ENCODE data around the gene CD44.
A peak's percentile ranks its signal among the peaks of the same experiment; 100 is the strongest.

The CD44 gene

DNA sequence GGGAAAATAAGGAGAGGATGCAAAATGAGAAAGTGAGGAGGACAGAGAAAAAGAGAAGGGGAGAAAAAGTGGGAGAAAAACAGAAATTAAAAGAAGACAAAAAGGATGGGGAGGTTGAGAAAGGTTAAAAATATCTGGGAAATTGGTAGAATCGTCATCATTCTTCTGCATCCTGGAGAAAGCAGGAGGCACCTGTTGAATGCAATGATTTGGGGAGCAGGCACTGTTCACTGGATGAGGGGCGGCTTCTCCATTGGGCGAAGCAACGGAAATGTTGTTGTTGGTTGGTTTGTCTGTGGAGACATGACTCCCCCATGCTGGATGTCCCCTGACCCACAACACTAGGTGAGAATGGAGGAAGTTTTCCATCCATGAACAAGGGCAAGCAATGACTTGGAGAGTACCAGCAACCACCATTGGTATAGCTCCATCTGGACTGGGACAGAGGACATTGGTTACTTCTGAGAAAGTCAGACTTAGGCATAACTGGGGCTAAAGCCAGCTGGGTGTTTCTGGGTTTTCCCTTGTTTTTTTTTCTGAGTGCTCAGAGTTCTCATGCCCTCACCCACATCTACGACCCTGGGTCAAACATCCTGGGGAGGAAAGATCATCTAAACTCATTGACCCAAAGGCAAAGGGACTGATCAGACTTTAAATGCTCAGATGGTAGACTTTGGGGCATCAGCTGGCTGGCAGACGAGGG lies 11.9 kb upstream of the CD44 start:
- WGBS, 2 experiments (ENCODE audit: insufficient coverage in 2 of 2): 88 to 98% methylated on average over 2 to 4 of the region's 6 CpGs
- Histone ChIP-seq H3K9me3 (ENCODE audit: control insufficient read depth, low read length) (no peaks in the 10 kb centered on the region), H3K36me3 (ENCODE audit: control insufficient read depth, insufficient read depth, low read length) (no peaks in the 10 kb centered on the region), H3K4me3 (ENCODE audit: extremely low read depth, insufficient read depth, low read length, poor library complexity, severe bottlenecking) (no peak overlapping the region), H3K27ac (ENCODE audit: low read depth, low read length, severe bottlenecking) (no peak overlapping the region), H3K4me1 (ENCODE audit: control insufficient read depth, insufficient read depth, low read length, poor library complexity, severe bottlenecking) (no peaks in the 10 kb centered on the region)

DNA sequence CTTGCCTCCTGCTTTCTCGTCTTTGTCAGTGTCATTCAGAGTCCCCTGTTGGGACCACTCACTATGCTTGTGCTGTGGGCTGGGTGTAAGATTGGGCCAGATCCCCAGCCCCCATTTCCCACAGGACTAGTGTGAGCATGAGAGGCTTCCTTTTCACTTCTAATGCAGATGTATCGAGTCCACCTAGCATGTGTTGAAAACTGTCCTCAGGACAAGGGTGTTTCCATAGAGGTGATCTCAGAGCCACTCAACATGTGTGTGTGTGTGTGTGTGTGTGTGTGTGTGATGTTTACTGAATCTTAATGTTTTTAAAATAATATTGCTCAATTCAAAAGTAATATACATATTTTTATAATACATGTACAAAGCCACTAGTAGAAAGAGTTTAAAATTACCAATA lies 11.4 kb upstream of the CD44 start:
- WGBS, 2 experiments (ENCODE audit: insufficient coverage in 2 of 2): 100% methylated on average over 1 to 2 of the region's 2 CpGs
- no peak overlapping the region for H3K4me3 ChIP-seq (ENCODE audit: extremely low read depth, insufficient read depth, low read length, poor library complexity, severe bottlenecking)

DNA sequence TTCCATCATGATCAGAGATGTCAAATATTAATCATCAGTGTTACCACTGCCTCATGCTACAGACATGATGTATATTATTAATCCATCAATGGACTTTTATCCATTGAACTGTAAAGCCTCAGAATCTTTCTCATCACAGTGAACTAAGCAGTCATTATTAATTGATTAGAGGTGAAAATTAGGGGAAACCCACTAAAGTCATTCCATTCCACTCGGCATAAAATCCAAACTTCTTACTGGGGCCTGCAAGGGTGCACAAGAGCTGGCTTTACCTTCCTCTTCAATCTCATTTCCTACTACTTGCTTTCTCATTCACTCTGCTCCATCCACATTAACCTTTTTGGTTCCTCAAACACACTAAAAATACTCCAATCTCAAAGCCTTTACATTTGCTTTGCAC lies 7.9 kb upstream of the CD44 start:
- WGBS, 2 experiments (ENCODE audit: insufficient coverage in 2 of 2): 100% methylated on average over 1 of the region's 1 CpG
- H3K36me3 ChIP-seq (ENCODE audit: control insufficient read depth, insufficient read depth, low read length): no peaks in the 10 kb centered on the region

More for the DNA sequence above, 11.4 kb upstream of the CD44 start:
- Histone ChIP-seq H3K36me3 (ENCODE audit: control insufficient read depth, insufficient read depth, low read length) (no peaks in the 10 kb centered on the region), H3K9me3 (ENCODE audit: control insufficient read depth, low read length) (no peaks in the 10 kb centered on the region), H3K4me1 (ENCODE audit: control insufficient read depth, insufficient read depth, low read length, poor library complexity, severe bottlenecking) (no peaks in the 10 kb centered on the region), H3K27ac (ENCODE audit: low read depth, low read length, severe bottlenecking) (no peak overlapping the region)

DNA sequence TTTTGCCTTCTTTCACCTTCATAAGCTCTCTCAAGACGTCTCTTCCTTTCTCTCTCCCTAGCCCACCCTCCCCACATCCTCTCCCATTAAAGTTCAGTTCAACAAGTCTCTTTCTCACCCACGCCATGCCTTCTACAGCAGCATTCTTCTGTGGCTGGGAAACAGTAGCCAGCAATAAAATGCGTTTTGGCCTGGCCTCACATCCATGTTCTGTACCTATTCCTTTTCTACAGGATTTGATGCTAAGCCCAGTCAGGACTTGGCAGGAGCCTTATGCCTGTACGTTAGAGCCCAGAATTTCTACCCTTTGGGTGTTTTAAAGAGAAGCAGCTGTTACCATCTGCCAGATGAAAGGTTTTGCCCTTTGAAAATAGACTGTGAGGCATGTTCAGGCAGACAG lies 7.1 kb upstream of the CD44 start:
- Histone ChIP-seq H3K36me3 (ENCODE audit: control insufficient read depth, insufficient read depth, low read length) (no peaks in the 10 kb centered on the region), H3K27ac (ENCODE audit: low read depth, low read length, severe bottlenecking) (no peak overlapping the region), H3K9me3 (ENCODE audit: control insufficient read depth, low read length) (no peaks in the 10 kb centered on the region), H3K4me3 (ENCODE audit: extremely low read depth, insufficient read depth, low read length, poor library complexity, severe bottlenecking) (no peak overlapping the region), H3K4me1 (ENCODE audit: control insufficient read depth, insufficient read depth, low read length, poor library complexity, severe bottlenecking) (no peaks in the 10 kb centered on the region)
- WGBS, 2 experiments (ENCODE audit: insufficient coverage in 2 of 2): 78 to 94% methylated on average over 3 to 4 of the region's 4 CpGs

More for the DNA sequence above, 7.9 kb upstream of the CD44 start:
- Histone ChIP-seq H3K27ac (ENCODE audit: low read depth, low read length, severe bottlenecking) (no peak overlapping the region), H3K9me3 (ENCODE audit: control insufficient read depth, low read length) (no peaks in the 10 kb centered on the region), H3K4me3 (ENCODE audit: extremely low read depth, insufficient read depth, low read length, poor library complexity, severe bottlenecking) (no peak overlapping the region), H3K4me1 (ENCODE audit: control insufficient read depth, insufficient read depth, low read length, poor library complexity, severe bottlenecking) (no peaks in the 10 kb centered on the region)

DNA sequence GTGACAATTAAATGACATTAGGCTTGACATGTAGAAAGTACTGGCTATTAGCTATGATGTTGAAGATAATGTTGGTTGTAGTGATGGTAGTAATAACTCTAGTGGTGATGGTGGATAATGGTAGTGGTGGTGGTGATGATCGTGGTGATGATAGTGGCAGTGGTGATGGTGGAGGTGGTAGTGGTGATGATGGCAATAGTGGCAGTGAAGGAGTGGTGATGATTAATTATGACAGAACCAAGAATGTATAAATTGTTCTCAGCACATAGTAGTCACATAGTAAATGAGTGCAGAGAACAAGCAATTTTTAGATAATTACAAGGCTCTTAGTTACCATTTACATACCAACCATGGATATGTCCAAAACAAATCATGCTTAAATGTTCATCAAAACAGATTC lies 5.3 kb upstream of the CD44 start:
- Histone ChIP-seq H3K36me3 (ENCODE audit: control insufficient read depth, insufficient read depth, low read length) (no peaks in the 10 kb centered on the region), H3K4me3 (ENCODE audit: extremely low read depth, insufficient read depth, low read length, poor library complexity, severe bottlenecking) (no peak overlapping the region), H3K9me3 (ENCODE audit: control insufficient read depth, low read length) (no peaks in the 10 kb centered on the region), H3K27ac (ENCODE audit: low read depth, low read length, severe bottlenecking) (no peak overlapping the region), H3K4me1 (ENCODE audit: control insufficient read depth, insufficient read depth, low read length, poor library complexity, severe bottlenecking) (no peaks in the 10 kb centered on the region)
- 100% methylated on average over 1 of the region's 1 CpG for WGBS, 2 experiments (ENCODE audit: insufficient coverage in 2 of 2)

DNA sequence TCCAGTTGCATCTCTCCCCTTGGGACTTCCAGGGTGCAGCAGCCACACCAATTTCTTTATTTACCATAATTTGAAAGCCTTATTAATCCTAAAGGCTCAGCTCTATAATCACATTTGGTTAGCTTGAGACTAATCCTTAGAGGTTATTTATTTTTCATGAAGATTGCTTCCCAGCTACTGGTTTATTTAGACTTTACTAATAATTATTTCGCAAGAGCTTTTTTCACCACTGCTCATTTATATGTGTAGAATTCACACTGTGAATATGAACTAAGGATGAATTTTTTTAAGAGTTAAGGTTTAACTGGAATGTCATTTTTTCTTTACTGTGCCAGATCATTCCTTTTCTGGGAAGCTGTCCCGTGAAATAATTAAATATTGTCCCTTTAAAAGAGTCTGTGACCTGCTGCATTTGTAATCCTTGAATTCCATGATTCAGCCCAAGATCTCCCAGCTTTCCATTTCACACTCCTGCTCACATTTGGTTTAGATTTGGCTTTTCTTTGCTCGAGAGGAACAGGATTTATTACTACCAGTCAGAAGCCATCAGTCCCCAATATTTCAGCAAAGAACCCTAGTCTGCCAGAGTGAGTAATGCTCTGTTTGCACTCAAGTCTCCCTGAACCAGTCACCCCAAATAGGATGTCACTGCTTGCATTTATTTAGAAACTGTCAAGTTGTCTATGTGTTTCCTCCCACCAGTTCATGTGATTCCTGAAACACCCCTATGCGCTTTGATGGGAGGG lies 4.4 kb upstream of the CD44 start:
- Histone ChIP-seq H3K4me3 (ENCODE audit: extremely low read depth, insufficient read depth, low read length, poor library complexity, severe bottlenecking) (no peak overlapping the region), H3K9me3 (ENCODE audit: control insufficient read depth, low read length) (no peaks in the 10 kb centered on the region), H3K27ac (ENCODE audit: low read depth, low read length, severe bottlenecking) (no peak overlapping the region), H3K4me1 (ENCODE audit: control insufficient read depth, insufficient read depth, low read length, poor library complexity, severe bottlenecking) (no peaks in the 10 kb centered on the region), H3K36me3 (ENCODE audit: control insufficient read depth, insufficient read depth, low read length) (no peaks in the 10 kb centered on the region)
- WGBS, 2 experiments (ENCODE audit: insufficient coverage in 2 of 2): 90 to 100% methylated on average over 1 to 2 of the region's 4 CpGs

DNA sequence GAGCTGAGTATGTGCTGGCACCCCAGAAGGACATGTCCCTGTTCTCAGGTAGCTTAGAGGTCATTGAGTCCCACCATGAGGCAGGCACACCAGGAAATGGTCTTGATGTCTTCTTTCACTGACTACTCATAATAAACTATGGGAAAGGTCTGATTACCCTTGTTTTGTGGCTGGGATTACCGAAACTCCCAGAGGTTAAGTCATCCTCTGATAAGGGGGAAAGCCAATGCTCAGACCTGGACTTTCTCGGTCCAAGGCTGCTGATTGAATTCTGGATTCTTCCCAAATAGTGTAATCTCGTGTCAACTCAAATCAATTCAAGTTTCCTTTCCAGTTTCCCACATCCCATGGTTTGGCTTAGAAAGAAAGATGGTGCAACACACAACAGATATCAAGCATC lies 3.7 kb upstream of the CD44 start:
- no peaks in the 10 kb centered on the region for H3K36me3 ChIP-seq (ENCODE audit: control insufficient read depth, insufficient read depth, low read length)
- no peak overlapping the region for H3K27ac ChIP-seq (ENCODE audit: low read depth, low read length, severe bottlenecking)
- H3K9me3 ChIP-seq (ENCODE audit: control insufficient read depth, low read length): no peaks in the 10 kb centered on the region
- 92 to 100% methylated on average over 1 to 2 of the region's 3 CpGs for WGBS, 2 experiments (ENCODE audit: insufficient coverage in 2 of 2)
- no peaks in the 10 kb centered on the region for H3K4me1 ChIP-seq (ENCODE audit: control insufficient read depth, insufficient read depth, low read length, poor library complexity, severe bottlenecking)
- no peak overlapping the region for H3K4me3 ChIP-seq (ENCODE audit: extremely low read depth, insufficient read depth, low read length, poor library complexity, severe bottlenecking)

DNA sequence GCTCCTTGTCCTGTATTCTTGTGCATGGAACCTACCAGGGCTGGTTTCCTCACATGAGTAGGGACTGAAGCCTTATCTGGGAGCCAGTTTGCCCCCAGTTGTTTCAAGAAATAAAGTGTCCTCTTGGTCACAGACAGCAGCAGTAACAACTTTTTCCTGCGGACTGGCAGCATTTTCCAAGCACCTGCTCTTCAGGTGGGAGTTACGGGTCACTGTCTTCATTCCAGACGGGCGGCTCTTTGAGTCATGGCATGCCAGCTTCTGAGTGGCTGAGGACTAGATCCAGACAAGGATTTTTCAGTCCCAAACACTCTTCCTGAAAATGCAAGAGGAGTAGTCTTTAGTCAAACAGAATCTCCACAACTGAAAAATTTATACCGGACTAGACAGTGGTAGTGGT lies 2.7 kb upstream of the CD44 start:
- WGBS, 2 experiments (ENCODE audit: insufficient coverage in 2 of 2): 92 to 93% methylated on average over 4 of the region's 5 CpGs
- Histone ChIP-seq H3K36me3 (ENCODE audit: control insufficient read depth, insufficient read depth, low read length) (no peaks in the 10 kb centered on the region), H3K4me3 (ENCODE audit: extremely low read depth, insufficient read depth, low read length, poor library complexity, severe bottlenecking) (no peak overlapping the region), H3K9me3 (ENCODE audit: control insufficient read depth, low read length) (no peaks in the 10 kb centered on the region), H3K4me1 (ENCODE audit: control insufficient read depth, insufficient read depth, low read length, poor library complexity, severe bottlenecking) (no peaks in the 10 kb centered on the region), H3K27ac (ENCODE audit: low read depth, low read length, severe bottlenecking) (no peak overlapping the region)

DNA sequence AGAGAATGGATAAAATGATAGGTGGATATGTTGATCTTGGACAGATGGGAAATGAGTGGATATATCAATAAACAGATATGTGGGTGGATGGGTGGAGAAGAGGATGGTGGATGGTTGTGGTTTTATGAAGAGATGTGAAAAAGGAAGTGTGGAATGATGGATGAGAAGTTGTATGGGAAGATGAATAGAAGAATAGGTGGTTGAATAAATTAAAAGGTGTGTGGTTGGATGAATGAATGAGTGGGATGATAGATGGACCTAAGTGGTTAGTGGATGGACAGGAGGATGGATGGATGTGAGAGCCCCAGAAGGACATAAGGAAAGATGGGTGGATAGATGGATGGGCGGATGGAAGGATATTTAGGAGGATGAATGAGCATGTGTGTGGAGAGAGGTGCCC lies 913 bp upstream of the CD44 start:
- 88 to 94% methylated on average over 1 of the region's 1 CpG for WGBS, 2 experiments (ENCODE audit: insufficient coverage in 2 of 2)
- no peaks in the 10 kb centered on the region for H3K9me3 ChIP-seq (ENCODE audit: control insufficient read depth, low read length)
- H3K4me3 ChIP-seq (ENCODE audit: extremely low read depth, insufficient read depth, low read length, poor library complexity, severe bottlenecking): no peak overlapping the region
- peaks cover 13% of the 10 kb centered on the region for H3K36me3 ChIP-seq (ENCODE audit: control insufficient read depth, insufficient read depth, low read length)
- H3K27ac ChIP-seq (ENCODE audit: low read depth, low read length, severe bottlenecking): no peak overlapping the region
- peaks cover 17% of the 10 kb centered on the region for H3K4me1 ChIP-seq (ENCODE audit: control insufficient read depth, insufficient read depth, low read length, poor library complexity, severe bottlenecking)

DNA sequence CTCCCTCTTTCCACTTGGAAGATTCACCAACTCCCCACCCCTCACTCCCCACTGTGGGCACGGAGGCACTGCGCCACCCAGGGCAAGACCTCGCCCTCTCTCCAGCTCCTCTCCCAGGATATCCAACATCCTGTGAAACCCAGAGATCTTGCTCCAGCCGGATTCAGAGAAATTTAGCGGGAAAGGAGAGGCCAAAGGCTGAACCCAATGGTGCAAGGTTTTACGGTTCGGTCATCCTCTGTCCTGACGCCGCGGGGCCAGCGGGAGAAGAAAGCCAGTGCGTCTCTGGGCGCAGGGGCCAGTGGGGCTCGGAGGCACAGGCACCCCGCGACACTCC lies 397 bp upstream of the CD44 start:
- Histone ChIP-seq H3K4me3 (ENCODE audit: extremely low read depth, insufficient read depth, low read length, poor library complexity, severe bottlenecking) (peak overlapping the region; percentile 85), H3K36me3 (ENCODE audit: control insufficient read depth, insufficient read depth, low read length) (peaks cover 18% of the 10 kb centered on the region), H3K27ac (ENCODE audit: low read depth, low read length, severe bottlenecking) (no peak overlapping the region), H3K4me1 (ENCODE audit: control insufficient read depth, insufficient read depth, low read length, poor library complexity, severe bottlenecking) (peaks cover 22% of the 10 kb centered on the region), H3K9me3 (ENCODE audit: control insufficient read depth, low read length) (no peaks in the 10 kb centered on the region)
- 3 to 11% methylated on average over 11 to 13 of the region's 16 CpGs for WGBS, 2 experiments (ENCODE audit: insufficient coverage in 2 of 2)

DNA sequence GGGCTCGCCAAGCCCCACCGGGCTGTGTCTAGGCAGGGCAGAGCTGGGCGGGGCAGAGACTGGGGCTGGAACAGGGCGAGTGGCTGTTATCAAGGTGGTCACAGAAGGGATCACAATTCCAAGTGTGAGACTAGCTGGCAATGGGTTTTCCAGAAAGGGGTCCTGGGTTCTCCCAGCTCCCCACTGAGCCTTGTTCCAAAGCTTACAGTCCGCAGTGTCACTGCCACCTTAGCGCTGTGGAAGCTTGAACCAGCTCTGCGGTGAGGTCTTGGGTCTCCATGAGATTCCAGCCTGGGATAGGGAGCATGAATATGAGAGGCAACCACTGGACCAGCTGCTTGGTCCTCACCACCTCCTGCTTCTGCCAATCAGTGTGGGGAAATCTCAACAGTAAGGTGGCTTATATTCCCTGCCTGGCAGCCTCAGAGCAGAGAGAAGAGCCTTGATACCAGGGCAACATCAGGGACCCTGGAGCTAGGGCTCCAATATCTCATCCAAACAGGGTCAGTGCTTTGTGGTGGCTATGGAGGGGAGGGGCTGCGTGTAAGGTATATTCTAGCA lies 831 bp downstream of the CD44 start:
- Histone ChIP-seq H3K4me1 (ENCODE audit: control insufficient read depth, insufficient read depth, low read length, poor library complexity, severe bottlenecking) (peaks cover 33% of the 10 kb centered on the region), H3K9me3 (ENCODE audit: control insufficient read depth, low read length) (no peaks in the 10 kb centered on the region), H3K36me3 (ENCODE audit: control insufficient read depth, insufficient read depth, low read length) (peaks cover 29% of the 10 kb centered on the region), H3K27ac (ENCODE audit: low read depth, low read length, severe bottlenecking) (no peak overlapping the region), H3K4me3 (ENCODE audit: extremely low read depth, insufficient read depth, low read length, poor library complexity, severe bottlenecking) (peak overlapping the region; percentile 85)
- WGBS, 2 experiments (ENCODE audit: insufficient coverage in 2 of 2): 8 to 15% methylated on average over 6 to 7 of the region's 8 CpGs
